IMR-90 (cell line): Measurements from ENCODE around the gene ADGRL3.

ENCODE experiments used
- BHLHE40 ChIP-seq: fragments of 150-350 bp; IDR thresholded peaks from 2 replicates; pipeline ENCODE4 v1.6.1; 2016; ENCODE audit warnings: mild to moderate bottlenecking, low read depth, low read length
- CEBPB ChIP-seq: IDR thresholded peaks from 2 replicates; pipeline ENCODE4 v1.6.1; 2012; ENCODE audit warnings: low read depth, low read length, improper control_type of control experiment
- FOS ChIP-seq: fragments of 150-350 bp; IDR thresholded peaks from 2 replicates; pipeline ENCODE4 v1.6.1; 2016; ENCODE audit warnings: low read depth, low read length
- MAZ ChIP-seq: IDR thresholded peaks from 2 replicates; pipeline ENCODE4 v1.6.1; 2012; ENCODE audit warnings: low read depth, mild to moderate bottlenecking, low read length, improper control_type of control experiment, moderate library complexity, borderline replicate concordance
- NFE2L2 ChIP-seq: fragments of 150-350 bp; IDR thresholded peaks from 2 replicates; pipeline ENCODE4 v1.6.1; 2016; ENCODE audit warnings: low read depth, mild to moderate bottlenecking, low read length
- POLR2A ChIP-seq: IDR thresholded peaks from 2 replicates; pipeline ENCODE4 v1.6.1; 2012; ENCODE audit warnings: mild to moderate bottlenecking, low read depth, low read length
- RAD21 ChIP-seq: IDR thresholded peaks from 2 replicates; pipeline ENCODE4 v1.6.1; 2012; ENCODE audit warnings: low read length, improper control_type of control experiment
- RCOR1 ChIP-seq: IDR thresholded peaks from 2 replicates; pipeline ENCODE4 v1.6.1; 2012; ENCODE audit warnings: mild to moderate bottlenecking, low read length, improper control_type of control experiment; ENCODE audit not compliant: insufficient replicate concordance
- SMC3 ChIP-seq: fragments of 150-350 bp; IDR thresholded peaks from 2 replicates; pipeline ENCODE4 v1.6.1; 2016; ENCODE audit warnings: low read depth, mild to moderate bottlenecking, antibody characterized with exemption, low read length, moderate library complexity
- TF ChIP-seq, protein P1 (sequence below): conservative IDR thresholded peaks from 2 replicates; pipeline ENCODE4 v1.5.1; 2012; ENCODE audit warnings: mild to moderate bottlenecking, low read depth, low read length, improper control_type of control experiment

- TF ChIP-seq, protein P1, sequence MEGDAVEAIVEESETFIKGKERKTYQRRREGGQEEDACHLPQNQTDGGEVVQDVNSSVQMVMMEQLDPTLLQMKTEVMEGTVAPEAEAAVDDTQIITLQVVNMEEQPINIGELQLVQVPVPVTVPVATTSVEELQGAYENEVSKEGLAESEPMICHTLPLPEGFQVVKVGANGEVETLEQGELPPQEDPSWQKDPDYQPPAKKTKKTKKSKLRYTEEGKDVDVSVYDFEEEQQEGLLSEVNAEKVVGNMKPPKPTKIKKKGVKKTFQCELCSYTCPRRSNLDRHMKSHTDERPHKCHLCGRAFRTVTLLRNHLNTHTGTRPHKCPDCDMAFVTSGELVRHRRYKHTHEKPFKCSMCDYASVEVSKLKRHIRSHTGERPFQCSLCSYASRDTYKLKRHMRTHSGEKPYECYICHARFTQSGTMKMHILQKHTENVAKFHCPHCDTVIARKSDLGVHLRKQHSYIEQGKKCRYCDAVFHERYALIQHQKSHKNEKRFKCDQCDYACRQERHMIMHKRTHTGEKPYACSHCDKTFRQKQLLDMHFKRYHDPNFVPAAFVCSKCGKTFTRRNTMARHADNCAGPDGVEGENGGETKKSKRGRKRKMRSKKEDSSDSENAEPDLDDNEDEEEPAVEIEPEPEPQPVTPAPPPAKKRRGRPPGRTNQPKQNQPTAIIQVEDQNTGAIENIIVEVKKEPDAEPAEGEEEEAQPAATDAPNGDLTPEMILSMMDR, result no peak
- TF ChIP-seq RCOR1 (no peak), RAD21 (no peak), CEBPB (peak; percentile 53; the same call in 1 of the 2 replicates), BHLHE40 (no peak), MAZ (no peak), FOS (no peak), POLR2A (no peak), SMC3 (no peak), NFE2L2 (no peak)
These were observed 875.4 kb downstream of the ADGRL3 start for GRCh38 chr4:62075521-62075920.
